ENCODE results near the gene SCD5. TPM values are rescaled to one million over a fixed set of nuclear protein-coding genes. Genes with fewer than 3 reads are reported as not detected.

SCD5 gene
- total RNA-seq, 1 donor from 2014 or later = 23.9 TPM

DNA sequence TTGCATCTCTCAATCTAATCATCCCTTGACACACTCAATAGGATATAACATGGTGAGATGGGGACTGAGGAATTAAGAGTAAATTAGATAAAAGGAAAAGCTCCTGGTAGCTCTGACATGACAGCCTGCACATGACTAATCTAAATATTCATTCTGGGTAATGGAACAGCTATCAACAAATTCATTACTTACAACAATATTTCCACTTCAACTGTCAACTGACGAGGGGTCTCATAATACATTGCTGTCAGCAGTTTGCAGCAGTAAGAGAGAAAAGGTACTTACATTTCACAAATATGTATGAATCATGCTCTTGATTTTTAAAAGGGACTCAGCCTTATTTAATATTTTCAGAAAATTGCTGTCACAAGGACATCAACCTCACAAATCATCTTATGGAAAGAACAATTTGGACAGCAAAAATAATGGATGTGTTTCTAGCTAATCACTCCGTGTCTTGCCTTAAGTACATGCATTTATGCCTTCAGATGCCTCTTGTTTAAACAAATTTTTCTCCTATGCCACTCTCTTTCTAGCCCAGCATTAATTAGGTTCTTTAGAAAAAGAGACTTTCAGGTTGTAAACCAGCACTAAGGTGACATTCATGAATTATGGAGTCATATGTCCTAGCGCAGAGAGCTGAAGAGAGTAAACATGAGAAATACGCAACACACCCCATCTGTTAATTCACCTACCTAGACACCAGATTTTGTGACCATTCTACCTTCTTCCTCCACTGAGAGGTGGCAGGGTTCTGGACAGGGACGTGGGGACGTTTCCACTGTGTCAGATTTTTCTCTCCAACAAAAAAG is 137.2 kb downstream of the SCD5 start:
- H3K27ac Mint-ChIP-seq (ENCODE audit: unreplicated experiment) = no peak overlapping the region
- no peak overlapping the region for H3K4me3 Mint-ChIP-seq (ENCODE audit: unreplicated experiment)
- H3K27me3 Mint-ChIP-seq (ENCODE audit: unreplicated experiment) = no peaks in the 10 kb centered on the region
- H3K4me1 Mint-ChIP-seq (ENCODE audit: unreplicated experiment) = peaks cover 4% of the 10 kb centered on the region
- TF ChIP-seq, protein P1, sequence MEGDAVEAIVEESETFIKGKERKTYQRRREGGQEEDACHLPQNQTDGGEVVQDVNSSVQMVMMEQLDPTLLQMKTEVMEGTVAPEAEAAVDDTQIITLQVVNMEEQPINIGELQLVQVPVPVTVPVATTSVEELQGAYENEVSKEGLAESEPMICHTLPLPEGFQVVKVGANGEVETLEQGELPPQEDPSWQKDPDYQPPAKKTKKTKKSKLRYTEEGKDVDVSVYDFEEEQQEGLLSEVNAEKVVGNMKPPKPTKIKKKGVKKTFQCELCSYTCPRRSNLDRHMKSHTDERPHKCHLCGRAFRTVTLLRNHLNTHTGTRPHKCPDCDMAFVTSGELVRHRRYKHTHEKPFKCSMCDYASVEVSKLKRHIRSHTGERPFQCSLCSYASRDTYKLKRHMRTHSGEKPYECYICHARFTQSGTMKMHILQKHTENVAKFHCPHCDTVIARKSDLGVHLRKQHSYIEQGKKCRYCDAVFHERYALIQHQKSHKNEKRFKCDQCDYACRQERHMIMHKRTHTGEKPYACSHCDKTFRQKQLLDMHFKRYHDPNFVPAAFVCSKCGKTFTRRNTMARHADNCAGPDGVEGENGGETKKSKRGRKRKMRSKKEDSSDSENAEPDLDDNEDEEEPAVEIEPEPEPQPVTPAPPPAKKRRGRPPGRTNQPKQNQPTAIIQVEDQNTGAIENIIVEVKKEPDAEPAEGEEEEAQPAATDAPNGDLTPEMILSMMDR (IDR thresholded peaks at IDR 0.05) = no peak
- H3K9me3 Mint-ChIP-seq (ENCODE audit: unreplicated experiment) = peaks cover 4% of the 10 kb centered on the region
- peaks cover 11% of the 10 kb centered on the region for H3K36me3 Mint-ChIP-seq (ENCODE audit: unreplicated experiment)
- no peak for DNase-seq (ENCODE audit: extremely low spot score, unreplicated experiment)

DNA sequence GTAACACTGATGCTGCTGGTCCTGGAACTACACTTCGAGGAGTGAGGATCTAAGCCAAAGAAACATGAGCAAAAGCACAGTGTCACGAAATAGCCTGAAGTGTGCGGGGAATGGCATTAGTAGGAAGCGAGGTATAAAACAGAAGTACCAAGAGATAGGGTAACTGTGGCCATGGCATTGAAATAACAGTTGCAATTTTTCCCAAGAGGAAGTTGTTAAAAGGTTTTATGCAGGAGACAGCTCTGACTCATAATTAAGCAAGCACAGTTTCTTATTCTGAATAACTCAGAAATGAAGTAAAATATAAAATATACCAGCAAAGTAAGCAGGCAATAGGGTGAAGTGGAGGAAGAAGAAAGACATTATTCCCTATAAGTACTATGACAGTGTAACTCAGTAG is 146.5 kb downstream of the SCD5 start:
- Mint-ChIP-seq H3K36me3 (ENCODE audit: unreplicated experiment) (peaks cover 5% of the 10 kb centered on the region), H3K4me1 (ENCODE audit: unreplicated experiment) (peaks cover 14% of the 10 kb centered on the region), H3K4me3 (ENCODE audit: unreplicated experiment) (no peak overlapping the region), H3K27ac (ENCODE audit: unreplicated experiment) (no peak overlapping the region), H3K27me3 (ENCODE audit: unreplicated experiment) (no peaks in the 10 kb centered on the region), H3K9me3 (ENCODE audit: unreplicated experiment) (peaks cover 3% of the 10 kb centered on the region)
- no peak for DNase-seq (ENCODE audit: extremely low spot score, unreplicated experiment)
- TF ChIP-seq, protein P1 (IDR thresholded peaks at IDR 0.05) = no peak

DNA sequence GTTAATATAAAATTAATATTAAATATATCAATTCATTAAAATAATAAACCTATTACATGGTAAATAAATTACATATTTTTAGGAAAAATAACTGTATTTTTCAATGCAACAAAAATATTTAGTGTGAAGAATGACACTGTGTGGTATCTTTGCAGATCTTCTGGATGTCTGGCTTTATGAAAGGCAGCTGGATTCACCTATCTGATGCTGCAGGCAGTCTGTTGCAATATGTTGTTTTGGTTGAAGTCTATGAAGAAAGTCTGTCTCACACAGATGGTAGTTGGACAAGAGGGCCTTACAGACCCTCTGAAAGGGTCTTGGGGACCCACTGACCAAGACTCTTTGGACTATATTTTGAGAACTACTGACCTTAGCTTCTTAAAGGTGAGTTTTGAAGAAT is 147.7 kb downstream of the SCD5 start:
- Mint-ChIP-seq H3K9me3 (ENCODE audit: unreplicated experiment) (no peaks in the 10 kb centered on the region), H3K27me3 (ENCODE audit: unreplicated experiment) (no peaks in the 10 kb centered on the region), H3K27ac (ENCODE audit: unreplicated experiment) (no peak overlapping the region), H3K4me3 (ENCODE audit: unreplicated experiment) (no peak overlapping the region), H3K4me1 (ENCODE audit: unreplicated experiment) (peaks cover 21% of the 10 kb centered on the region), H3K36me3 (ENCODE audit: unreplicated experiment) (peaks cover 3% of the 10 kb centered on the region)
- no peak for DNase-seq (ENCODE audit: extremely low spot score, unreplicated experiment)
- TF ChIP-seq, protein P1 (IDR thresholded peaks at IDR 0.05) = no peak

DNA sequence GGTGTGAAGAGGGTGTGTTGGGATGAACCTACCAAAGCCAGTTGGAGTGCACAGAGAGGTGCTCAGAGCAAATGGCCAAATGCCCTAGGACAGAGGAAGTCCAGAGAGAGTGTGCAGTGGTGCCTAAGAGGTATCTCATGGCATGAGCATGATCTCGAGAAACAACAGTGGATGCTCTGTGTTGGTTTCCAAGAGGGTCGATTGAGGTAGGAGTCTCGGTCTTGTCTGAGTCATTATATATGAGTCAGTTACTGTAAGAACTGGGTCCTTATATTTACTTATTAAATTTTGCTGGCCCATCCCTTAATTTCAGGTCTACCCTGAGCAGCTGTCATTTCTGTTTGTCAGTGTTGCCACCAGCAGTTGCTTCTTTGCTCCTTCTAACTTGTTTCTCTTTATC is 150.2 kb downstream of the SCD5 start:
- Mint-ChIP-seq H3K27ac (ENCODE audit: unreplicated experiment) (peak overlapping the region; percentile 20), H3K9me3 (ENCODE audit: unreplicated experiment) (no peaks in the 10 kb centered on the region), H3K36me3 (ENCODE audit: unreplicated experiment) (peaks cover 3% of the 10 kb centered on the region), H3K4me3 (ENCODE audit: unreplicated experiment) (no peak overlapping the region), H3K27me3 (ENCODE audit: unreplicated experiment) (no peaks in the 10 kb centered on the region), H3K4me1 (ENCODE audit: unreplicated experiment) (peaks cover 41% of the 10 kb centered on the region)
- TF ChIP-seq, protein P1 (IDR thresholded peaks at IDR 0.05) = no peak
- no peak for DNase-seq (ENCODE audit: extremely low spot score, unreplicated experiment)

DNA sequence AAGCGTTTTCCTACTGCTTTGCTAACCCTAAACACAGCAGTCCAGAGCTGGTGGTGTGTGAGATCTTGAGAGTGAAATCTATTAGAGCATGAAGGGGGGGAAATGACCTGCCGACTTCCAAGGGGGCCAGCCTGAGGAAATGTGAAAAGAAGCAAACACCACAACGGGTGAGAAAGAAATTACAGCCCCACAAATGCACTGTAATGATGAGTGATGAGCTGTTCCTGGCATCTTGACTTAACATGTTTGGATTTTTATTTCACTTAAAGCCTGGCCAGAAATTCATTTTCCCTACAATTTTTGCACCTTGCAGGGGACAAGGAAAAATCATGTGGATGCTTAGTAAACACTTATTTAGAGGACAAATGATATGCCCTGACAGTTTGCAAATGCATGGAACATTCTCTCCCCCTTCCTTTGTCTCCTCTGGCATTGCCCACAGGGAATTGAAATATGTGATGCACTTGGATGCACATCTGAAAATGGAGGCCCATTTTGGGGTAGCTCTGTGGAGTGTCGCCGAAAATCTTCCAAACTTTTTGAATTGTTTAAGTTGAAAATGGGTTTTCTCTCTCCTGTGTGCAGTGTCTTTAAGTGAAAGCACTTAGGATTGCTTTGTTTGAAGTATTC is 152.5 kb downstream of the SCD5 start:
- H3K4me3 Mint-ChIP-seq (ENCODE audit: unreplicated experiment) = no peak overlapping the region
- H3K4me1 Mint-ChIP-seq (ENCODE audit: unreplicated experiment) = peaks cover 36% of the 10 kb centered on the region
- no peaks in the 10 kb centered on the region for H3K9me3 Mint-ChIP-seq (ENCODE audit: unreplicated experiment)
- TF ChIP-seq, protein P1 (IDR thresholded peaks at IDR 0.05) = no peak
- H3K27me3 Mint-ChIP-seq (ENCODE audit: unreplicated experiment) = no peaks in the 10 kb centered on the region
- H3K27ac Mint-ChIP-seq (ENCODE audit: unreplicated experiment) = no peak overlapping the region
- peaks cover 2% of the 10 kb centered on the region for H3K36me3 Mint-ChIP-seq (ENCODE audit: unreplicated experiment)
- DNase-seq (ENCODE audit: extremely low spot score, unreplicated experiment) = no peak

Data from osteocyte (in vitro differentiated cells).